Fibroblast of the aortic adventitia (primary cell): ENCODE measurements around the gene EED. TPM values are rescaled to one million over a fixed set of nuclear protein-coding genes. Genes with fewer than 3 reads are reported as not detected.
A peak's percentile ranks its signal among the peaks of the same experiment; 100 is the strongest.
"Not testable (repeated sequence)": the region's sequence is repeated elsewhere in the genome, so short reads cannot be mapped to it uniquely, and the experiment has no call there.

Experiments used
- DNase-seq: peaks from one replicate; pipeline ENCODE4 v3.0.0-alpha.2; 2010; ENCODE audit warnings: low read depth
- H3K4me3 ChIP-seq: 2 replicates; pipeline ENCODE4 v1.5.1; 2011; ENCODE audit warnings: low read depth, mild to moderate bottlenecking, control low read depth, low read length, moderate library complexity
- total RNA-seq: library from RNA; depleted of rRNA; stranded (reverse); fragments of >200 nt; gene quantifications from 2 replicates; pipeline ENCODE4 v1.2.3, GENCODE V29; 2012; ENCODE audit warnings: low replicate concordance
- TF ChIP-seq, protein P1 (sequence below): IDR thresholded peaks from 2 replicates; pipeline ENCODE4 v1.5.1; 2011; ENCODE audit warnings: mild to moderate bottlenecking, low read length, control low read depth, inconsistent platforms; ENCODE audit not compliant: insufficient read depth

EED gene
- total RNA-seq, 1 donor, result 24.7 TPM

DNA sequence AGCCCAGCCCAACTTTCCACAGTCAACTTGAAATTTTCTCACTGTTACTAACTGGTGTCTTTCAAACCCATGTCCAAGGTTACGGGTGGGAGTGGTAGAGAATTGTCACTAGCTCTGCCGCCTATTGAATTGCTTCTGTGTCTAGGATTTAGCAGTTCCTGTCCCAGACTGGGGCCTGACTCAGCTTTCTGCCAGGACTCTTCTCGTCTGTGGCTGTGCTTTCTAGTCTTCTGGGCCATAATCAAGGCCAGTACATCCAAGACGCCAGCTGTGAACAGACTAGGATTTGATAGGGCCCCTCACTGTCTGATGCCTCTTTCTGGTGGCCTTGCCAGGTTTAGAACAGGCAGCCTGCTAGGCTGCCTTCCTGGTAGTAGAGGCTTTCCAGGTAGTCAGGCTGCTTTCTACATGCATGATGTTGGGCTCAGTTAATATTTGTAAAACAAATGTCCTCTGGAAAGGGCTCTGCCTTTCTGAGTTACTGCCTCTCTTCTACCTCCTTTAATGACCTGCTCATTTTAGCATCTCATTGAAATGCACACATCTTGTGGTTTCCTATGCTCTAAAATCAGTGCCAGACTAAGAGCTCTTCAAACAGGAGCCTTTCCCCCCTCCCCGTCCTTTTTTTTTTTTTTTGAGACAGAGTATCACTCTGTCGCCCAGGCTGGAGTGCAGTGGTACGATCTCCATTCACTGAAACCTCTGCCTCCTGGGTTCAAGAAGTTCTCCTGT lies 44.4 kb downstream of the EED start:
- DNase-seq, result no peak
- no peak overlapping the region for H3K4me3 ChIP-seq
- TF ChIP-seq, protein P1, sequence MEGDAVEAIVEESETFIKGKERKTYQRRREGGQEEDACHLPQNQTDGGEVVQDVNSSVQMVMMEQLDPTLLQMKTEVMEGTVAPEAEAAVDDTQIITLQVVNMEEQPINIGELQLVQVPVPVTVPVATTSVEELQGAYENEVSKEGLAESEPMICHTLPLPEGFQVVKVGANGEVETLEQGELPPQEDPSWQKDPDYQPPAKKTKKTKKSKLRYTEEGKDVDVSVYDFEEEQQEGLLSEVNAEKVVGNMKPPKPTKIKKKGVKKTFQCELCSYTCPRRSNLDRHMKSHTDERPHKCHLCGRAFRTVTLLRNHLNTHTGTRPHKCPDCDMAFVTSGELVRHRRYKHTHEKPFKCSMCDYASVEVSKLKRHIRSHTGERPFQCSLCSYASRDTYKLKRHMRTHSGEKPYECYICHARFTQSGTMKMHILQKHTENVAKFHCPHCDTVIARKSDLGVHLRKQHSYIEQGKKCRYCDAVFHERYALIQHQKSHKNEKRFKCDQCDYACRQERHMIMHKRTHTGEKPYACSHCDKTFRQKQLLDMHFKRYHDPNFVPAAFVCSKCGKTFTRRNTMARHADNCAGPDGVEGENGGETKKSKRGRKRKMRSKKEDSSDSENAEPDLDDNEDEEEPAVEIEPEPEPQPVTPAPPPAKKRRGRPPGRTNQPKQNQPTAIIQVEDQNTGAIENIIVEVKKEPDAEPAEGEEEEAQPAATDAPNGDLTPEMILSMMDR, result no peak

DNA sequence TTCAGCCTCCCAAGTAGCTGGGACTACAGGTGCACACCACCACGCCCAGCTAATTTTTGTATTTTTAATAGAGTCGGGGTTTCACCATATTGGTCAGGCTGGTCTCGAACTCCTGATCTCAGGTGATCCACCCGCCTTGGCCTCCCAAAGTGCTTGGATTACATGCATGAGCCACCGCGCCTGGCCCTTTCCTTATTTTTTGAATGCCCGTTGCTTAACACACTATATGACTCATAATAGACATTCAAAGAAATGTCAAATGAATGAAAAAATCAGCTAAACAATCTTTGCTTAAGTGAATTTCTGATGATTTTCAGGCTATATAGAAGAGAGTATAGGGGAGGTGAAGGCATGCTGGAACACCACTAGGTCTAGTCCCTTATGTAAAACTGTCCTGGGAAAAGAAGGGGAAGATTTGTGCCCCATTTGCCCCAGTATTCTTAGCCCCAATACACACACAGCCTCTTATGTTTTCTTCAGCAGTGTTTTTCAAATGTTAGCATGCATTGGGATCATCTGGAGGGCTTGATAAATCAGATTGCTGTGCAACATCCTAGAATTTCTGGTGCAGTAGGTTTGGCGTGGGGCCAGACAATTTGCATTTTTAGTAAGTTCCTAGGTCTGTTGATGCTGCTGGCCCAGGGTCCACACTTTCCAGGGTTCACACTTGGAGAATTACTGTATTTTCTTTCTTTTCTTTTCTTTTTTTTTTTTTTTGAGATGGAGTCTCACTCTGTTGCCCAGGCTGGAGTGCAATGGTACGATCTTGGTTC lies 45.1 kb downstream of the EED start:
- DNase-seq, result peak; percentile 9

DNA sequence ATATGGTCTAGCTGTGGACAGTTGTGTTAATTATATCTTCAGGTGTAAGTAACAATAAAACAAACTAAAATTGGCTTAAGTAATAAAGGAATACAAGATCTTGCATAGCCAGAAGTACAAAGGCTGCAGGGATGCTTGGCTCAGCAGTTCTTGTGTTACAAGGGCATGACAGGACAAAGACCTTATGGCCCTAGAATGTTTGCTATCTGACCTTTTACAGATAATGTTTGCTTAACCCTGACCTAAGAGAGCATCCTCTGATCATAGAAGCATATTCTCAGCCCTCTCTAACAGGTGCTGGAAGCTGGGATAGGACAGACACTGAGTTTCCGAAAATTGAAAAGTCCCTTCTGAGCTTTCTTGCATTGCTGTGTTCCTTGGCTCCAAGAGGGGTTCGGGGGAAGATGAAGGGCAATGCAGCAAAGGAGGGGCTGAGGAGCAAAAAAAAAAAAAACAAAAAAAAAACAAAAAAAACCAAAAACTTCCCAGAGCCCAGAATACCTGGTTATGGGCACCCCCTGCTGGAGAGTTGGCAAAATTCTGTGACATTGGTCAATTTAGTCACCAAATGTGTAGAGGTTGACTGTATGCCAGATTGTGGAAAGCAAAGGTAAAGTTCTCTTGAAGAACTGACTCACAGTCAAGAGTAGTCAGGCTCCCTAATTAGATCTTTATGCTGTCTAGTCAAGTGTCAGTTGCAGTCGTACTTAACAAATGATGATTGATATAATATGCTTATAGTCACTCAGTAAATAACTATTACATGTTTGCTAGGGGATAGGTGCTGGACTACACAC lies 47.1 kb downstream of the EED start:
- no peak overlapping the region for H3K4me3 ChIP-seq
- DNase-seq, result peak; percentile 61
- TF ChIP-seq, protein P1, result peak; percentile 70

More for the DNA sequence above, 45.1 kb downstream of the EED start:
- H3K4me3 ChIP-seq, result not testable (repeated sequence)

DNA sequence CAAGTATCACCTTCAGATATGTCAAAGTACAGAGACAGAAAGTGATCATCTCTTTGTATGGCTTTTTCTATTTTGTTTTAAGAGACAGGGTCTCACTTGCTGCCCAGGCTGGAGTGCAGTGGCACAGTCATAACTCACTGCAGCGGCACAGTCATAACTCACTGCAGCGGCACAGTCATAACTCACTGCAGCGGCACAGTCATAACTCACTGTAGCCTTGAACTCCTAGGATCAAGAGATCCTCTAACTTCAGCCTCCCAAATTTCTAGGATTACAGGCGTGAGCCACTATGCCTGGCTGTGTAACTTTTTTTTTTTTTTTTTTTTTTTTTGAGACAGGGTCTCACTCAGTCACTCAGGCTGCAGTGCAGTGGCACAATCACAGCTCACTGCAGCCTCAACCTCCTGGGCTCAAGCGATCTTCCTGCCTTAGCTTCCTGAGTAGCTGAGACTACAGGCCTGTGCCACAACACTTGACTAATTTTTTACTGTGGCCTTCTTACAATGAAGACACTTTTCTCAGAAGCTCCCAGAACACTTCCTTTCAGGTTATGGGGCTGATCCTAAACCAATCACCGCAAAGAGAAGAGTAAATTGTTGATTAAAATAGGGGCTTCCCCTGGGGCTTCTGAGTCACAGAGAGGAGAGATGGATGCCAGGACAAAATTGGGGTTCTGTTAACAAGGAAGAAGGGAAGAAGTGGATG lies 48.5 kb downstream of the EED start:
- DNase-seq, result no peak
- TF ChIP-seq, protein P1, result no peak
- no peak overlapping the region for H3K4me3 ChIP-seq

DNA sequence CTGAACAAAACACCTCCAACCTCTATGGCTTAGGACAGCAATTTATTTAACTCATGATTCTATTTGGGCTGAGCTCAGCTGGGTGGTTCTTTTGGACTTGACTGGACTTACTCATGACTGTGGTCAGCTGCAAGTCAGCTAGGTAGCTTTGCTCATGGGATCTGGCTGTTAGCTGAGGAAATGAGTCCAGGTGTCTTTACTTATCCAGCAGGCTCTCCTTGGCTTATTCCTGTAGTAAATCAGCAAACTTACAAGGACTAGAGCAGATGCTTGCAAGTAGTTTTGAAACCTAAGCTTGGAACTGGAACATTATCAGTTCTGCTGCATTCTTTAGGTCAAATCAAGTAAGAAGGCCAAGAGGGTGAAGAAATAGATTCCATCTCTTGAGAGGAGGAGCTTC lies 49.5 kb downstream of the EED start:
- no peak overlapping the region for H3K4me3 ChIP-seq
- TF ChIP-seq, protein P1, result no peak
- peak; percentile 37 for DNase-seq

DNA sequence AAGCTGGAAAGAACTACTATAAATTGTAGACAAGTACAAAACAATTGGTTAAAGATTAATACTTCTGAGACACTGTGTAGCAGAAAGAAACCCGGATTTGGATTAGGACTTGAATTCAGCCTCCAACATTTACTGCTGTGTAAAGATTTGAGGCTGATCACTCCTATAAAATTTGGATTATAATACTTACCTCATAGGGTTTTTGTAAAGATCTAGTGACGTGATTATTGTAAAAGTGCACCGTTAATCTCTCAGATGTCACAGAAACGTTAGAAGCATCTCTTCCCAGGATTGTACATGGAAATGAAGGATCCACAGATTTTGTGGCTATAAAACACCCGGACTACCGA lies 57.2 kb downstream of the EED start:
- peak overlapping the region; percentile 93 for H3K4me3 ChIP-seq
- DNase-seq, result no peak
- TF ChIP-seq, protein P1, result no peak
